ENCODE measurements around the gene LMNA.

- no peak for TF ChIP-seq POLR2A (IDR thresholded peaks at IDR 0.05; ENCODE audit: low read length)
- TF ChIP-seq GATA1 (IDR thresholded peaks at IDR 0.05; ENCODE audit: low read depth, low read length): no peak
Observed at GRCh38 chr1:156065871-156066270, 48.6 kb upstream of the LMNA start.

Data from erythroblast (primary cell).